HG03457 (cell line): ENCODE data around the gene TOX2.

Source experiments
- ATAC-seq: cut with Tn5 transposase; IDR thresholded peaks from one replicate; pipeline ENCODE4 v1.9.1; 2021; ENCODE audit warnings: moderate number of reproducible peaks; ENCODE audit not compliant: unreplicated experiment

Gene TOX2

DNA sequence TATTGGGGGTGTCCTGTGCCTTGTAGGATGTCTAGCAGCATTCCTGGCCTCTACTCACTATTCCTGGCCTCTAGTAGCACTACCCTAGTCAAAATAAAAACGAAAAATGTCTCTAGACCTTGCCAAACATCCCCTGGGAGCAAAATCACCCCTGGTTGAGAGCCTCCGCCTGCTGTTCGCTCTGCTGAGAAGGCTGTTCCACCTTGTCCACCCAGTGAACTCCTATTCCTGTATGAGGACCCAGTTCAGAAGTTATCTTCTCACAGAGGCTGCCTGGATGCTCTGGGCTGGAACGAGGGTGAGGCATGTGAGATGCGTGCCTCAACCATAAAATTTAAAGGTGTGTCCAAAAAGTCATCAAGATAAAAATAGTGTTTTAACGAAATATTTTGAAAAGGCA is 101.9 kb downstream of the TOX2 start:
- no peak for ATAC-seq

DNA sequence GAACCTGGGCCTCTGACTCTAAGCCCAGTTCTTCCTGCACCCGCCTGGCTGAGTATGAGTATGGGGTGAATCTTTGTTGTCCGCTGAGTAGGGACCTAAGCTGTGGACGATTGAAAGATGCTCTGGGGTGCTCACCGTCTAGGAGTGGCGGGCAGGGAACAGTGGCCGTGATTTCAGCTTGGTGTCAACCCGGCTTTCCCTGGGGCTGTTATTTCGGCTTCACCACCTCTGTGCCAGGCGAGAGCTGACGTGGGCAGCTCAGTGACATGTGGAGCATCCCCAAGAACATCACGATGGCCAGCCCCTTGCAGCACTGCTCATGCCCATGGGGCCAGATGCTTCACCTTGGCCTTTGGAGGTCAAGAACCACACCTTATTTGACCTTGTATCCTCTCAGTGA is 102.6 kb downstream of the TOX2 start:
- no peak for ATAC-seq

DNA sequence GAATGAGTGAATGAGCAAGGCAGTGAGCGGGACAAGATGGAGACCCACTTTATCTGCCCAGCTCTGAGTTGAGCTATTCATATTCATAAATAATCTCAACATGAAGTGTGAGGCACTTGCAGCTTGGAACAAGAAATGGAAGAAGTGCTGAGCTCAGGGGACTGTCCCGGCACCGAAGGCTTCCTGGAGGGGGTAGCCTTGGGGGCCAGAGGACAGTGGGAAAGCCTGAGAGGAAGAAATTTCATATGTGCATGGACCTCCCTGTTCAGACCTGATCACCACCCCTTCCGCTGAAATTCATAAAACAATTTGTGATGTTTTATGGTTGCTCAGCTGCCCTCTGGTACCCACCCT is 103.2 kb downstream of the TOX2 start:
- ATAC-seq = no peak

DNA sequence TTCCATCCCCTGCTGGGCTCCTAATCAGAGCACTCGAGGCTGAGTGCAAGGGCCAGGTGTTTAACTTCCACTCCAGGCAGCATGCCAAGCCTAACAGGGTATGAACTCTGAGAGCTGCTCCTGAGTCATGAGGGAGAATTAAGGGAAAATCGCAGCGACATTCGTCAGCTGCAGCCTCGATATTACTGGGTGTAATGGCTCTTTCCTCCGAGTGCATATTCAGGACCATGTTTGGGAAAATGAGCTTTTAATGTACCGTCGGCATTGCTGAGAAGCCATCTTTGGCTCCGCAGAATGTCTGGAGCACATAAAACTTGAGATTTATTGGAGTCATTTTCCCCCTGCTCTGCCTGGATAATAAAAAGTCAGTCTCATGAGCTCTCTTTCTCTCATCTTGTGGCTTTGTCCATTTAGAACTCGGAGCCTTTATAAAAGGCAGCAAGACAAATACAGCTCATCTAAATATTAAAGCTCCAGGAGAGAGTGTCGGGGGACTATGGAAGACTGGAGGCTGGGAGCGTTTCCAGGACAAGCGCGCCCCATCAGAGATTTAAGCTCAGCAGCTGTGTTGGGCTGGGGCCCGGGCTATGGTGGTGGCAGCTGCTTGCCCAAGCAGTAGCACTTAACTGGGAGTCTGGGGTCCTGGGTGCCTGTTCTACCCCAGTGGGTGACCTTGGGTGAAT is 103.7 kb downstream of the TOX2 start:
- no peak for ATAC-seq

DNA sequence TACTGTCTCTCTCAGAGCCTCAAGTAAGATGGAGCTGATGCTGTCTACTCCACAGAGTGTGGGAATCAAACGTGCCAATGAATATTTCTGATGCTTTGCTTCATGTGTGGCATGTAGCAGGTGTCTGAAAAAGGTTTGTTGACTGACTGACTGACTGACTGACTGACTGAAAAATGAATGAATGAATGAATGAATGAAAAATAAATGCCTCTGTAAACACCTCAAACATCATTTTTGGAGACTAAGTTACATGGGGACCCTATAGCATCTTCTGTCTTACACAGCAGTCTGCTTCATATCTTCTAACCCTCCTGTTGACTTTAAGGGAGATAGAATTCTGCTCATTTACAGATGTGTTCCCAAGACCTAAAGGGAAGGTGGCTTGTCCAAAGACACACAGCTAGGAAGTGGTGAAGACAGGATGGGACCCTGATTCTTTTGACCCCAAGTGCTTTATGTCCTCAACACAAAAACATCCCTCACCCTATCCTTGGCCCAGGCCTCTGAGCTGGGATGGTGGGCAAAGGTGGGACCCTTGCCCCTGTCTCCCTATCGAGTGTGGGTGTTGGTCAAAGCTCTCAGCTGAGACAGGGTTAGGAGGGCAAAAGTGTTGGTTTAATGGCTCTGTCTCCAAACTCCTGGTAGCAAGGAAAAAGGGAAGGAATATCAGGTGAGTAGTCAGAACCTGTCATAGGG is 104.4 kb downstream of the TOX2 start:
- ATAC-seq = no peak

DNA sequence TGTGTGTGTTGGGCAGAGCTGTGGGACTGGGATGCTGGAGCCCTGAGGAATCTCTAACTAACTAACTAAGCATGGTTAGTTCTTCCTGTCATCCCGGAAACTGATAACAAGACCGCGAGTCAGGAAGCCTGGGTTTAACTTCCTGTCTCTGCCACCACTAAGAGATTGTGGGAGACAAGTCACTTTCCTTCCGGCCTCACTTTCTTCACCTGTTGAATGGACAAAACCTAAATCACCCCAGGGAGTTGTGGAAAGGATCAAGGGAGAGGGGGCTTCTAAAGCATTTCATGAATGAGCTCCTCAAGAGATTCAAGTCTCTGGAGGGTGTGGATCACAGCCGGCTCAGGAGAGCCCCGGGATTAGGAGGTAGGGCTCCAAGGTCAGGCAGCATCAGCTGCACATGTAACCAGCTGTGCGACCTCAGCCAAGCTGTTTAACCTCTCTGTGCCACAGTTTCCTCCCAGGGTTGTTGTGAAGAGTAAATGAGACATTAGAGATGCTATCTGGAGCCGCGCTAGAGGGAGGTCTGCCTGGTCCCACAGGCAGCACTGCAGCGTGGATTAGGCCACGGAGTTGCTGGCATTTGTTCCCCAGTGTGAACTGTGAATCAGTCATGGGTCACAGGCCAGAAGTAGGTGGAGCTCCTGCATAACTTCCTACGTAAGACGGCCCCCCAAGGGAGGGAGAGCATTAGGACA is 105.1 kb downstream of the TOX2 start:
- ATAC-seq = no peak

DNA sequence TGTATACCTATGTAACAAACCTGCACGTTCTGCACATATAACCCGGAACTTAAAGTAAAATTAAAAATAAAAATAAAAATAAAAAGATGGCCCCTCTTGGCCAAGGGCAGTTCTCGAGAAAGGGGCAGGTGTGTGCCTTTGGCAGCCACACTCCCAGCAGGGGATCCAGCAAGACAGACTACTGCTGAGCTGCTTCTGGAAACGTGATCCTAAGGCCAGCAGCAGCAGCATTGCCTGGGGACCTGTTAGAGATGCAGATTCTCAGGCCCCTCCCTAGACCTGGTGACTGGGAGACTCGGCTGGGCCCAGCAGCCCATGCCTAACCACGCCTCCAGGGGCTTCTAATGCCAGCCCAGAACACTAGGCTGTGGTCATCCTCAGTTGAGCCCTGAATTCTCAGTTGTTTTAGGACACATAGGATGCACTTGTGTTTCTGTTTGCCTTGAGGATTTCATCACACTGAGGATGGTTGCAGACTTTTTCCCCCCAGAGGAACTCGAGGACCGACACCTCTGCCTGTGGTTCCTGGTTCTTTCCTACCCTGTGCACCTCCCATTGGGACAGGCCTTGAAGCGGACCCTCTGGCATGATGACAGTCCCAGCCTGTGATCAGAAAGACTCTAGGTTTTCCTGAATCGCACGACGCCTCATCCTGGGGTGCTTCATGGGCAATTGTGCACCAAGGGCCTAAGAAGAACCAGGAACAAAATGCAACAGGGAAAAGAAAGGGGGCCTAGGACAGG is 105.9 kb downstream of the TOX2 start:
- ATAC-seq = no peak

DNA sequence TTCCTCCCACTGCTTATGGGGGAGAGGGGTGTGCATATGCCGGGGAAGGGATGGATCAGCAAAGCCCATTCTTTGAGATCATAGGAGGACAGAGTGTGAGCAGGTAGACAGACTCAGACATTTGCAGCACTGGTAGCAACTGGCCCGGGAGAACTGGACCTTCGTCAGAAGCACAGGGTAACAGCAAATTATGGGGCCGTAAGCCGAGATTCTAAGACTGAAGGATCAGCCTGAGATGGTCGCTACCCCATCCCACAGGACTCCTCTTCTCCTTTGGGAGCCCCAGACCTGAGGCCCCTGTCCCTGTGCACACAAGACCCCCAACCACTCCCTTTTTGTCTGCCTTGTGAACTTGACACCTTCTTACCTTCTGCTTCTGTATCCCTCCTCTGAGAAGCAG is 106.5 kb downstream of the TOX2 start:
- ATAC-seq = no peak

DNA sequence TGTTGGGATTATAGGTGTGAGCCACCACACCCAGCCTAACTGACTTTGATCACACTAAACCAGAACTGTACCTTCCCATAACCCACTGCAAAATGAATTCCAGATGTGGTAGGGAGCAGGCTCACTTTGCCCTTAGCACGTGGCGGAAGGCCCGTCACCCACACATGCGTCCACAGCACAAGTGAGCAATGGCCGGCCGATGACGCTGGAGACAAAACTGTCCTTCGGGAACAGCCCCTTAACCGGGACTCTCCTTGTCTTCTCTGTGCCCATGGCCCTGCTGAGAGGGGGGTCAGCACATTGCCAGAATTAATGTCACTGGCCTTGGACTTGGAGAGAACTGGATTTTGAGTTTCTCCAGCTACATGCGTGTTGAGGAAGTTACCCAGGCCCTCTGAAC is 107.2 kb downstream of the TOX2 start:
- no peak for ATAC-seq

DNA sequence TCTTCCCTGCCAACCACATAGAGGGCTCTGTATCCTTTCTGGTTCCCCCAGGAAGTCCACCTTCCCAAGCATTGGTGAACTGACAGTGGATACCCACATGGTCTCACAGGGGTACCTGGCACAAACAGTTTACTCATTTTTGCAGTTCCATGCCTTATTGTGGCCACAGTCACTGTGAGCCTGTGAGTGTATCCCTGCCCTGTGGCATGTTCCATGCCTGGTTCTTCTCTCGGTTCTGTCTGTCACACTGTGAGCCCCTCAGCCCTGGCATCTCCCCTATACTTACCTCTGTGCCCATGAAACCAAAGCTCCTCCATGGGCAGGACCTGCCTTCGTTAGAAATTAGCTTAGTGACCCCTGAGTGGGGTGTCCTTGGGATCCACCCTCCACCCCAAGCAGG is 107.8 kb downstream of the TOX2 start:
- ATAC-seq = no peak

DNA sequence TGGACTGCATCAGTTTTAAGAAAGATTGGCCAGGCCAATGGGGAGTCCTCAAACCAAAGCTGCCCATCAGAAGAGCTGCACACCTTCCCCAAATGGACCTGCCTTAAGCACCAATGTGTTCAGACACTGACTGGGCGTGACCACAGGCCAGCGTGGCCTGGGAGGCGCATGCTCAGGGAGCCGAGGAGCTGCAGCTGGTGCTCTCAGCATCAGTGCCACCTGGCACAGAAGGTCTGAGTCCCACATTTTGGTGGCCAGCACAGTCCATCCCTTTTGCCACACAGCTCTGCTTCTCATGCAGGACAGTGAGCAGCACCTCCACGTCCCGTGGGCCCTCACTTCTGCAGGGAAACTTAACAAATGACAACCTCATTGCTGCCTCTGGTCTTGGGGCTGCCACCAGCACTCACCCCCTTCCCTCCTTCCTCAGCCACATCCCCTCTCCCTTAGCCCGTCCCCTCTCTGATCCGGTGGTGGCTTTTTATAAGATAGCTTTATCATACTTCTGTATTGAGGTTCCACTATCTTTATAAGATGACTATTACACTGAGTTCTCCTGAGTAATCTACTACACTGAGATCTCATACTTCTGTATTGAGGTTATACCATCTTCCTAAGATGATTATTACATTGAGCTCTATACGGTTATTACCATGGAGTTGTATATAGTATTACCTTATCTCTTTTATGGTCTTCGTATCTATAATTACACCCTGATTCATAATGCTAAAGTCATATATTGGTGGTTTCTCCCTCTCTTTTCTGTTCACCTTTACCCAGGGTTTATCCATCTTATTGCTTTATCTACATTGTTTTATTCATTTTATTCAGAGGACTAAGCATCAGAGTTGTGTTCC is 109.1 kb downstream of the TOX2 start:
- no peak for ATAC-seq

DNA sequence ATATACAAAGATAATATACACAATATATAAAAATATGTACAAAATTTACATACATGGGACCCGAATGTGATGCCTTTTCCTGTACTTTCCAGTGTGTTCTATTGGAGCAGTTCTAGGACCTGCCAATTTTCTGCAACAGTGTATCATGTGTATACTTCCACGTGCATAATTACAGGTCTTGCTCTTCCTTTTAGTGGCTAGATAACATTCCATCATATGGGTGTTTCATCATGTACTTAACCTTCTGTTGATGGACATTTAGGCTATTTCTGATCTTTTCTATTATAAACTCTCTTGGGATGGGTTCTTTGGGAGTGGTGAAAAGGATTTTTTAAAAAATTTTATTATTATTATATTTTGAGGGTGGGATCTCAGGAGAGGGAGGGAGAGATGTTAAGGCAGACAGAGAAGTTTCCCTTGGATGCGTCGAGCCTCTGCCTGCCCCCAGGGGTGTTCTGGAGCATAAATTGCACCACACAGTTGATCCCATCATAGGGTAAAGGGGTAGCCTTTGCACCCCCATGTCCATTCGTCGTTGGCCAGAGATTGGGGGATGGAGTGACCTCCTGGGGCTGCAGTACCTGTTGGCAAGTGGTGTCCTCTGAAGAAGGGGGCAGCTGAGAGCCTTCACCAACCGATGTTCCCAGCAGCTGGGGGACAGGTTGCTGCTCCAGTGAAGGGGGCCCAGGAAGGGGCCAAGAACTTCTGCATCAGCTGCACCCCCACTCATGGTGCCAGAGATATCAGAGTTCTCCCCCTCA is 110.3 kb downstream of the TOX2 start:
- no peak for ATAC-seq

DNA sequence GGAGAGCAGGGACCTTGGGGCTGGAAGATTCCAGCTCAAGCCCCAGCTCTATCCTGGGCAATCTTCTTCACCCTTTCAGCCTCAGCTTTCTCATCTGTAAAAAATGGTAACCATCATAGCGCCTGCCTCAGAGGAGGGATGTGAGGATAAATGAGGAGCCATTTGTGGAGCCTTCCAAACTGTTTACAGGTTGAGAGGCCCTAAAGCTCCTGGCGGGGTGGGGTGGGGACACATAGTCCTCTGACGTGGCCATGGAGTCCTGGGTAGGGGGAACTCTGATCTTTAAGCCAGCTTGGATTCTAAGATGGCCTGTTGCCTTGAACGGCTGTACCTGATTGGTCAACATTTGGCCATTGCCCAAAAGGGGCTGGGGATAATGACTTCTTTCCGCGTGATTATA is 111.1 kb downstream of the TOX2 start:
- ATAC-seq = no peak

DNA sequence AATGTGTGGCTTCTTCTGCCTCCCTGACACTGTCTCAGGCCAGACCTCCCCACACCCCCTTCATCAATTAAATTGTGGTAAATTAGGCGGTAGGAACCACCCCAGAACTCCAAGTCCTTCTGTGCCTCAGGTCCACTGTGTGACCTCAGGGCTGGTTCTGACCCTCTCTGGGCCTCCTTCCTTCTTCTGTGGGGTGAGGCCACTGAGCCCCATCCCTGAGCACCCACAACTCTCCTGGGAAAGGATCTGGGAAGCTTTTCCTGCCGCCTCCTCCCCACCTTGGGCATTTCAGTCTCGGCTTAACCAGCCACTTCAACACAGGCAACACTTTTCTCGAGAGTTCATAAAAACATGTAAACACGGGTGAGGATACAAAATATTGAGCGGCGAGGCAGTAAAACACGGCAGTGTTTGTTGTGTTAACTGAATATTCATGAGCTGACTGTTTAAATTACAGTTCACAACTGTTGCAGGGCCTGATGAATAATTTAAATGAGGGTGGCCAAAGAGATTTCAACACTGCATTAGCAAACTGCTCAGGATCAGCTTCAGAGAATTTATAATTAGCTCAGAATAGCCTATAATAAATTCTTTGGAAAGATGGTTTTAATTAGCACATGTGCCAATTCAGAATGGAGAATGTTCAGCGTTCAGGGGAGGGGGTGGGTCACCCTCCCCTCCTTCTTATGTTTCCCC is 112.1 kb downstream of the TOX2 start:
- no peak for ATAC-seq

DNA sequence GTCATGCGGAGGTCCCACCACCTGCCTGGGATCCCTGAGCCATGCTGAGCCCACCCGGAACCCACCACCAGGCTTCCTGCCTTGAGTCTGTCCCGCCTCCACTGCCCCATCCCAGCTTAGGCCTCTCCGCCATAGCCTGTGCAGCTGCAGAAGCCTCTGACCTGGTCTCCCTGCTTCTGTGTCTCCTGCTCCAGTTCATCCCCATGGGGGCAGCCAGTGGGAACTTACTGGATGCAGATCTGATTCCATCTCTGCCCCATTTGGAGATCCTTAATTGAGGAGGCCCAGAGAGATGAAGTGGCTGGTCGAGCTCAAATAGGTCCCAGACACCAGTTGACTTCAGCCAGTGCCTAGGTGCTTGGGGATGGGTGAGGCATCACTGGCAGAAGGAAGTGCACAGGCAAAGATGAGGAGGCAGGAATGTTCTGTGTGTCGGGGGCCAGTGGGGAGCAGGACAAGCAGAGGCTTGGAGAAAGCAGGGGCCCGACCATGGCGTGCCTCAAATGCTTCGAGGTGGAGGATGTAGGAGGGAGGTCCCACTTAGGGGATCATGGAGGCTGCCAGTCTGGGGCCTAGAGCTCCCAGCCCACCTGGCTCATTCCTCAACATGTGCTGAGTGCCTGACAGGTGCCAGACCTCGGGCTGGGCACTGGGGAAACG is 112.8 kb downstream of the TOX2 start:
- no peak for ATAC-seq

DNA sequence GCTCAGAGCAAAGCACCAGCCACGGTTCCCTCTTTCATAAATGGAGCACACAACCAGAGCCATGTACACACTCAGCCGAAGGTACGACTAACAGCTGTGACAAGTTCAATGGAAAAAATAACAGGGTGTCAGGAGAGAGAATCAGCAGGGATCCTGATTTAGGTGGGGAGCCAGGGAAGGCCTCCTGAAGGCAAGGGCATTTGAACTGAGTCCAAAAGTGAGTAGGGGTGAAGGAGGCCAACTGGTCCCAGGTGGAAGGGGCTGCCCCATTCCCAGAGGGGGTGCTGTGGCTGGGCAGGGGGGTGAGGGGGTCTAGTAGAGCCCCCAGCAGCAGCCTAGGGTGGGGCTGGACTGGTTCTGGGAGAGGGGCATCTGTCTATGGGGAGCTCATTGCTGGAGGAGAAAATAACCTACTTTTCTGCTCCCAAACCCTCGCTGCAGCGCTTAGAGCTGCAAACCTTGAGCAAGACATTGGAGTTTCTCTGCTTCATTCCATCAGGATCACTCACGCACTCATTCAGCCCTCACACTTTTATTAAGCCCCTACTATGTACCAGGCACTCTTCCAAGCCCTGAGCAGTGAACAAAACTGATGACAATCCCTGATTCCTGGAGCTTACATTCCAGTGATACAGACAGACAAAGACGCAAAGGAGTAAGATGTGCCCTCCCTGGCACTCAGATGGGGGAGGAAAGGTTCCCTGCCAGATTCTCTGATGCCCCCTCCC is 113.5 kb downstream of the TOX2 start:
- no peak for ATAC-seq

DNA sequence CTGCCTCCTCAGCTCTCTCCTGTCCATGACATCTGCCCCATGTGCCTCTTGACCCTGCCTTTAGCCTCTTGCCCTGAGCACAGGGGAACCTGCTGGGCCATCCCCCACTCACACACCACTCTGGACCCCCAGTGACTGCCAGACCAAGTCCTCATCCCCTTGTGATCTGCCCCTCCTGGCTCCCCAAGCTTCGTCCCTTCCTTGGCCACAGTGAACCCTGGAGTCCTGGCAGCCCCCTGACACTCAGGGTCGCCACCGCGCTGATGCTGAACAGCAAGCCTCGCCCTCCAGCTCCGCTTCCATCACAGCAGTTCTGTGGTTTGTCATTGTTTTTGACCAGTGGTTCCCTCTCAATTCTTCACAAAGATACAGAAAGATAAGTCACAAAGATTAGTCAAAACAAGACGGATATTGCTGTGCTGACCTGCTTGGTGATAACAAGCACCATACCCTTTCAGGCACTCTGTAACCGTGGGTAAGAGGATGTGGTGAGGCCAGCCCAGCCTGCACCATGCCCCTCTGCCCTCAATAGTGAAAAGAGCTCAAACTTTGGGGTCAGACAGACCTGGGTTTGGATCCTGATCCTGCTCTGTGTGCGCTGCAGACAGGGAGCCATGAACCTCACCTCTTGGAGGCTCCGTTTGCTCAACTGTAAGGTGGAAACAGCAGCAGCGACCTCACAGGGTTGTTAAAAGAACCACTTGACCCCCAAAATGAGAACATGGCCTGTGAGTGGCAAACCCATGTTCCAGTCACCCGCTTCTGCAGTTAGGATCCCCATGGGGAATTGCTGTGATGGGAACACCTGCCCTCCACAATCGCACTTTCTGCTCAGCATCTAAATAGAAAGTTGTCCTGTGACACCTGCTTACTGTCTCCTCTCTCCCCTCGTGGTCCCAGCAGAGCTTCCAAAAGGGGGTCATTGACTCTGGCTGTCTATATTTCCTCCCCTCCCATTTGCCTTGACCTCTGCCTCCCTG is 114.5 kb downstream of the TOX2 start:
- peak; percentile 65 for ATAC-seq
